Neural progenitor cell (in vitro differentiated cells): Measurements from ENCODE around the gene SAMD10.

Source experiments
- CTCF ChIP-seq: fragments of 200-600 bp; sonication (generic); IDR thresholded peaks from 2 replicates; pipeline ENCODE4 v1.5.1; 2017; ENCODE audit warnings: antibody characterized with exemption, mild to moderate bottlenecking
- EZH2 ChIP-seq: fragments of 200-600 bp; sonication (generic); IDR thresholded peaks from 2 replicates; pipeline ENCODE4 v1.6.1; 2017; ENCODE audit warnings: antibody characterized with exemption, mild to moderate bottlenecking, moderate library complexity
- EZH2phosphoT487 ChIP-seq: fragments of 200-600 bp; sonication (generic); IDR thresholded peaks from 2 replicates; pipeline ENCODE4 v1.6.1; 2017; ENCODE audit warnings: antibody characterized with exemption

- no peak for TF ChIP-seq CTCF
- no peak for TF ChIP-seq EZH2
- no peak for TF ChIP-seq EZH2phosphoT487
These were observed 16.8 kb downstream of the SAMD10 start for GRCh38 chr20:63962426-63963347.
